NCI-H2171 treated with DMSO at 0.1 percent for 48 hours (cell line): ENCODE measurements around the gene COL19A1.

Experiments used
- DNase-seq: peaks from one replicate; lab custom pipeline; 2025; lab: John Stamatoyannopoulos, UW

COL19A1 gene

DNA sequence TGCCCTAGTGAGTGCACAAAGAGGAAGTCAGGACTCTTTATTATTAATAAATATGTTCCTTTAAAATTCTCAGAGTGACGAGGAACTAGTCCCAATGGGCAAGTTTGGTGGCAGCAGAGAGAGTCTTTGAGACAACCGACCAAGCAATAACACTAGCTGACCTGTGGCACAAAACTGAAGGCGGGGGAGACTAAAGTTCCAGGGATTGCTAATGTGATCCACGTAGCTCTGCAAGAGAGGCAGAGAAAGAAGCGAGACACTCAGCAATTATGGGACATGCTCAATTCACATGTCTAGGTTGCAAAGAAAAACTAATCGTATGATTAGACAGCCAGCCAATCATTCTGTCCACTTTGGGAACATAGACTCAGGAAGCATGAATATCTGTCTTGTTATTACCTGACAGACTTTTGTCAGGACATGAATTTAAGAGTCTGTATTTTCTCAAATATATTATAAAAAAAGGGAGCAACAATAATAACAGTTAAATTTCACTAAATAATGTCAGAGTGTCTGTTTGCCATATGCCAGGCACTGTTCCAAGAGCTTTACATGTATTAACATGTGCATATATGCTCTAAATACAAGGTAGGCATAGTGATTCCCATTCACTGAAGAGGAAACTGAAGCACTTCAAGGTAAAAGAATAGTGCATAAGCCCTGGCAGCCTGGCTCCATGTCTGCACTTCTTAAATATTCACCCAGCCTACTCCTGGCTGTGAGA lies 355.5 kb downstream of the COL19A1 start:
- no peak for DNase-seq

DNA sequence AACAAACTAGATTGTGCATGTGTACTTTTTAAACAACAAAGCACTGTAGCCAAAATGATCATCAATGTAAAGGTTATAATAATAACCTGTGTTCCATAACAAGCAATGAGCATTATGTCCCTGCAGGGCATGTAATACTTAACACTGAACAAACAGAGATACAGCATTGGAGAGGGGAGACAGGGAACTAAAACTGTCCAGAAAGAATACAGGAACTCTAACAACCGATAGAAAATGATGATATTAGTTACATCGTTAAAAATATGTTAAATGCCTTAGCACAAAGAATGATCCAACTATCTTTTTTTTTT lies 356.0 kb downstream of the COL19A1 start:
- DNase-seq, result no peak

DNA sequence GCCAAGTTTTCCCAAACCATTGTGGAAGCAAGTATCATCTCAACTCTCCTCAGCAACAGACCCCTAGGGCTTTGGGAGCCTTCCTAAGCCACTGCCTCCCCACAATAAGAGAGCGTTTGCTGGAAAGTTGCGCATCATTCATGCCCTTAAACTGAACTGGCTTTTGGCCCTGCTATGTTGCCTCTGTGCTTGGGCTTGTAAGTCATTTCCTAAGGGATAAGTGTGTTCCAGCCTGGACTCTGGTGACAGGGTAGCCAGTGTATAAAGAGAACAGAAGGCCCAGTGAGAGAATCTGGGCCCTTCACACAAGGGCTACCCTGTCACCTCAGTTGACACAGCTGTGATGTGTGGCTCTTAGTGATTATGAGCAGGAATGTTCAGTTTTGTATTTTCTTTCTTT lies 358.7 kb downstream of the COL19A1 start:
- DNase-seq, result no peak

DNA sequence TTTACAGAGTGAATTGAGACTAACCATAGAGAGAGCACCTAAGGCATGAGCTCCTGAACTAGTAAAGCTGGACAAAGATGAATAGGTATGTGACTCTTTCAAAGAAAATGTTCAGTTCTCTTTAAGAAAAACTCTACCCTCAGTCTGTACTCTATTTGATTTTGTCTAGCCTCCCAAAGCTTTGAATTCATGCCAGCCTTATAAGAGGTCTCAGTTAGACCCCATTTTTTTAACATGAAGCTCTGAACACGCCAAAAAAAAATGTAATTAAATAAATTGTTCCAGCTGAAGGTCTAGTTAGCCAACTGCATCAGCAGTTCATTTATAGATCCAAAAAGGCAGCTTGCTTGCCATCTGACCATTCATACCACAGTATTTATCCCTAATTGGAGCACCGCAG lies 365.0 kb downstream of the COL19A1 start:
- no peak for DNase-seq

DNA sequence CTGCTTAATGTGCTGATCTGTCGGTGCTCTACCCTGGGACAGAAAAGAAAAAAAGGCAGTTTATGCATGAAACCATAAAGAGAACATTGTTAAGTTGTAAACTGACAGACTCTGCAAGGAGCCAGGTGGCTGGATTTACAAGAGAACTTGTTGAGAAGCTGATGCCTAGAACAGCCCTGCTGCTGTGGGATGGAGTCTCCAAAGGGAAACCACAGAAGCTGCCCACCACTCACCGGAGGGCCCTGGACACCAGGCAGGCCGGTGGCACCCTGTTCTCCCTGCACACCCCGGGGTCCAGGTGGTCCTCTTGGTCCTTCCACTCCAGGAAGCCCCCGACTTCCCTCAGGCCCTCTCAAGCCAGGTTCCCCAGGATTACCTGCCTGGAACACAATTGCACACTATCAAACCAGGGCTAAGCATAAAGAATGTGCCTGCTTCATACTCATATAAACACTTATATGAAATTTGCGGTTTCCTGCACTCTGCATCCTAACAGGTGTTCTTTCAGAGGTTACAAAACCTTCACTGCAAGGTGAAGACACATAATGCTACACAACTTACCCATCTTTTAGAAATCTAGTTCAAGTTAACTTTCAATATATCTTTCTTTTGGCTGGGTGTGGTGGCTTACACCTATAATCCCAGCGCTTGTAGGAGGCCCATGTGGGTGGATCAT lies 368.3 kb downstream of the COL19A1 start:
- DNase-seq, result no peak

DNA sequence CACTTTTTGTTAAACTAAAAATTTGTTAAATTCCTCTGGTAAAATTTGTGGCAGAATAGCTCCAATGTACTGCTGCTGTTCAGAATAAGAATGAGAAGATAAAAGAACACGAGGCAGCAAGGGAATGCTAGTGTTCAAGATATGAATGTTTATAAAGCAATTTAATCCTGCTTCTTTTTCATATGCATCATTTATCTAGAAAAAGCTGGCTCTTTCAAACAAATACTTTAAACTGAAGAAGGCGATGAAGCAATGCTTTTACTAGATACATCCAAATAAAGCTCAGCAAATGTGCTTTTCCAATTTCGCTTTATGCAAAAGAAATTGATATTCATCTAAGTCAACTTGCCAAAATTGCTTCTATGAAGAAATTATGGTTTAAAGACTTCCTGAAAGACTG lies 370.0 kb downstream of the COL19A1 start:
- no peak for DNase-seq

DNA sequence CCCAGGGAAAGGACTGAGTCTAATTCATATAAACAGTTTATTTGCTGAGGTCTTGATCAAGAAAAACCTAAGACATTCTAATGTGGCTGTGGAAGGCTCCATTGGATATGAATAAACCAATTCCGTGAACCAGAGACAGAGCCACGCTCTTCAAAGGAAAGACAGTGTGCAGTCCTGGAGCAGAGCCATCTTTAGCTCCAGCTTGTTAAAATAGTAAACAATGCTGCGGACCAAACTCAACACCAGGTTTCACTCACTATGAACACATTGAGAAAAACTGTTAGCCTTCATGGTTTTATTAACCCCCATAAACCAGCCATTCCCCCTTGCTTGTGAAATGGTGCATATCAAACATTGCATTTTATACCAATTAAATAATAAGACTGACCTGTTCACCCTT lies 374.7 kb downstream of the COL19A1 start:
- no peak for DNase-seq

DNA sequence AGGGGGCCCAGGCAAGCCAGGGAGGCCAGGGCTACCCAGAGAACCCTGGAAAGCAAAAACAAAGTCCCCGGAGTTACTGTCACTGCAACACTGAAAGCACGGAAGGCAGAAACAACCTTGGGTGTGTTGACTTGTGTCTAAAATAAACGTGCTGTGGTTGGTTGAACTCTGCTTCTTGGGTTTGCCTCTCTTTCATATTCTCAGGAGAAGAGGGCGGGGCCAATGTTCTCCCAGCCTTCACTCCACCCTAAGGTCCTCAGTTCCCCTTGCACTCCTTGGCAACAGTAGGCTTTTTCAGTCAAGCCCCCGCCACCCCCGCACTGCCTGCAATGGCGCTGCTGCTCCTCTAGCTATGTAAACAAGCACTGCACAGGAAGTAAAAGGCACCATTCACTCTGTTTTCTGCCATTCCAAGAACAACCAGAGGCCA lies 375.6 kb downstream of the COL19A1 start:
- DNase-seq, result no peak

DNA sequence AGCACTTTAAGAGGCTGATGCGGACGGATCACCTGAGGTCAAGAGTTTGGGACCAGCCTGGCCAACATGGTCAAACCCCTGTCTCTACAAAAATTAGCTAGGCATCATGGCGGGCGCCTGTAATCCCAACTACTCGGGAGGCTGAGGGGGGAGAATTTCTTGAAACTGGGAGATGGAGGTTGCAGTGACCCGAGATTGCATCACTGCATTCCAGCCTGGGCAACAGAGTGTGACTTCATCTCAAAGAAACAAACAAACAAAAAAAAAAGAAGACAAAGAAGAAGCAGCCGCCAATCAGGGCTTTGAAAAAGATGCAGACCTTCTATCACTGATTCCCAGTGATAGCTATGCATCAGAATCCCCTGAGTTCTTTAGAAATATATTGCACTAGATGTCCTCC lies 379.8 kb downstream of the COL19A1 start:
- DNase-seq, result no peak

DNA sequence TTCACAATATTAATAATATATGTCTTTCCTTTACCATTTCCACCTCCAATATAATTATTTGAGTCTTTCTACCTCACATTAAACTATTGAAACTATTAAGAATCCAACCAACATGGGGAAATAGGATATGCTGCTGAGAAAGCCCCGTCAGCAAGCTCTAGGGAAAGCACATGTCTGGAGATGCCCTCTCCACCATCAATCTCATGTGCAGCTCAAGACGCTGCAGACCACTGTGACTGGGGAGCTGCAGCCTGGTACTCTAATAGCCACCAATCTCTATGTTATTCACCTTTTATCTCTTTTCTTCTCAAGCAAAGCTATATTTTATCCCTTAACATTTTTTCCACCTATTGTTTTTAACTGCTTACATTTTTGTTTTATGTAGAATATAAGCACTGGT lies 386.2 kb downstream of the COL19A1 start:
- DNase-seq, result no peak

DNA sequence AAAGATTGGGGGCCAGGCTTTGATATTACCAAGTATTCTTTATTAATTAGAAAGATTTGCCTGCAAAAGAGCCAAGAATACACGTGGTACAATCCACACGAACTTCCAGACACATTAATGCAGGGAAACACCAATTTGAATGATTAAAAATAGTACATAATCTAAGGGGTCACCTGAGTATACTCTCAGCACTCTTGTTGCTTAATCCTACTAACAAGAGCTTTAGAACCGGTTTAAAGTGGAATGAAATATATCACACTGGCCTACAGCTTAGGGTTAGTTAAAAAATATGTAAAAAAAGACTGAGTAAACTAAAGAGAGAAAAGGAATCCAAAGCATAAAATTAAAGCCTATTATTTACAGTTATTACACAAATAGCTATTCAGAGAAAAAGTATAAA lies 387.6 kb downstream of the COL19A1 start:
- no peak for DNase-seq

DNA sequence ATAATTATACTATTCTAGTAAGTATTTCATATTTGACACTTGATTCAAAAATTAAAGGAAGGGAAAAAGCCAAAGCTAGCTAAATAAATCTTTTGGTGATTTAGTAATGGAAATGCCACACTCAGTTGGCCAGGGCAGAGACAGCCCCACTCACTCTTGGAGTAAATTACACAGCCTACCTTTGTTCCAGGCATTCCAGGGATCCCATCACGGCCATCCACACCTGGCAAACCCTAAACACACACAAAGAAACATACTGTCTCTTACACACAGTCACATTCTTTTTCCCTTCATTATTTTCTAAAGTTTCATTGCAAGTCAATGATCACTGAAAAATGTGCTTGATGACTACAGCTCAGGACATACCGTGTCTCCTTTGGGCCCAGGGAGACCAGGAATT lies 388.4 kb downstream of the COL19A1 start:
- DNase-seq, result no peak

DNA sequence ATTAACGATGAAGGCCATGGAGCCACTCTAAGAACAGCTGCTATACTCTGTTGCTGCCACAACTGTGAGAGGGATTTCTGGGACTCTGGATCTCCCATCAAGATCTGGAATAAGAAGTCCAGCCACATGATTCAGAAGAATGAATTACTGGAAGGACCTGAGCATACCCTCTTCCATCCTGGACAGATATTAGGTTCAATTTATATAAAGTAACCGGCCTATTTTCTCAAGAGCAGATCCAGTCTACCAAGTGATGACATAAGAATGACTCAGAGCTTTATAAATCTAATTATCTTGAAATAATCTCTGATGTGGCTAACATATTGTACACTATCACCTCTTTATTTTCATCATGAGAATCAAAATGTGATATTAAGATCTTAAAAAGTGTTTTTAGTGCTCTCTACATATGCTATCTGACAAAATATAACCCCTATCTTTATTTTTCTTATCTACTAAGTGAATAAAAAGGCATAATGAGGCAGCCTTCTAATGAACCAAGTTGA lies 391.5 kb downstream of the COL19A1 start:
- no peak for DNase-seq

DNA sequence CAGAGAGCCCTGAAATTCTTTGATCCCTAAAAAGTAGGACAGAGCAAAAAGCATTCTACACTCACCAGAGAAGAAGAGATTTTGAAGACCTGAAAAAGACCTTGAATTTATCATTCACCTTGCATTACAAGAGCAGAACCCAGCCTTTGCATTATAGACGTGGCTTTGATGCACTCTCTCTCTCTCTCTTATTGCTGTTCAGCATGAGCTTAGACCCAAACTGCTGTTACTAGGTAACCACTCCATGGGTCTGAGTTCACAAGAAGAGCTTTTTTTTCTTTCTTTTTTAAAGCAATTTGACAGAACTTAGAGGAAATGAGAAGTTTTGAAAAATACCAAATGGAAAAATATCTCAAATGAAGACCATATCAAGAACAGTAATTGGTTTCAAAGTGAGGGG lies 392.1 kb downstream of the COL19A1 start:
- DNase-seq, result no peak
